Mammary epithelial cell (primary cell): ENCODE results near the gene ATP5IF1.

ENCODE experiments used
- CTCF ChIP-seq, 2 donors: IDR thresholded peaks in 1 of 2; conservative IDR thresholded peaks in 1 of 2; 2 replicates each; pipeline ENCODE4 v1.5.1; 2011 to 2012; ENCODE audit warnings: inconsistent platforms in 2 of 2, low read length in 2 of 2, mild to moderate bottlenecking in 2 of 2, control low read depth in 1 of 2, low read depth in 1 of 2; ENCODE audit not compliant: insufficient read depth in 1 of 2; ENCODE audit errors: extremely low read depth in 1 of 2
- EZH2 ChIP-seq: IDR thresholded peaks from 2 replicates; pipeline ENCODE4 v1.6.1; 2012; ENCODE audit warnings: low read length, inconsistent platforms, borderline replicate concordance

GRCh38 chr1:28258628-28259251, 22.8 kb downstream of the ATP5IF1 start:
- TF ChIP-seq EZH2 (no peak), CTCF (conservative IDR thresholded peaks at IDR 0.05 in 1 of 2, IDR thresholded peaks at IDR 0.05 in 1 of 2; ENCODE audit: extremely low read depth in 1 of 2, insufficient read depth in 1 of 2, low read depth in 1 of 2, low read length in 2 of 2) (no peak)
